DOHH2 (cell line): Measurements from ENCODE around the gene SWT1.

Experiments
- H3F3A ChIP-seq: fragments of 200-600 bp; sonication (generic), shearing (Covaris generic); 2 replicates; pipeline ENCODE4 v1.6.0; 2016; ENCODE audit warnings: antibody characterized with exemption, mild to moderate bottlenecking; ENCODE audit not compliant: control insufficient read depth, insufficient read depth
- H3K27ac ChIP-seq: fragments of 200-600 bp; sonication (generic); 2 replicates; pipeline ENCODE4 v1.5.1; 2014; ENCODE audit warnings: low read depth, mild to moderate bottlenecking, low read length, moderate library complexity
- H3K27me3 ChIP-seq: fragments of 200-600 bp; sonication (generic); 2 replicates; pipeline ENCODE4 v1.6.1; 2014; ENCODE audit warnings: mild to moderate bottlenecking, low read length, mixed read lengths; ENCODE audit not compliant: control insufficient read depth
- H3K36me3 ChIP-seq: fragments of 200-600 bp; sonication (generic); 2 replicates; pipeline ENCODE4 v1.6.1; 2014; ENCODE audit warnings: mild to moderate bottlenecking, low read length, moderate library complexity, mixed read lengths; ENCODE audit not compliant: control insufficient read depth
- H3K4me1 ChIP-seq: fragments of 200-600 bp; sonication (generic); 2 replicates; pipeline ENCODE4 v1.6.1; 2014; ENCODE audit warnings: mild to moderate bottlenecking, low read length, mixed read lengths; ENCODE audit not compliant: control insufficient read depth
- H3K4me2 ChIP-seq: fragments of 200-600 bp; sonication (generic); 2 replicates; pipeline ENCODE4 v1.6.0; 2014; ENCODE audit warnings: mild to moderate bottlenecking, low read length, moderate library complexity
- H3K4me3 ChIP-seq: fragments of 200-600 bp; sonication (generic); 2 replicates; pipeline ENCODE4 v1.5.1; 2014; ENCODE audit warnings: mild to moderate bottlenecking, low read length, mixed read lengths
- H3K79me2 ChIP-seq: fragments of 200-600 bp; sonication (generic); 2 replicates; pipeline ENCODE4 v1.6.1; 2014; ENCODE audit warnings: mild to moderate bottlenecking, low read length, mixed read lengths; ENCODE audit not compliant: control insufficient read depth
- H3K9me2 ChIP-seq: fragments of 200-600 bp; sonication (generic); replicated peaks from 2 replicates; pipeline ENCODE4 v1.6.1; 2014; ENCODE audit warnings: mild to moderate bottlenecking, low read length, mixed read lengths; ENCODE audit not compliant: control insufficient read depth
- H3K9me3 ChIP-seq: fragments of 200-600 bp; sonication (generic); 2 replicates; pipeline ENCODE4 v1.6.1; 2014; ENCODE audit warnings: antibody characterized with exemption, low read length, mixed read lengths; ENCODE audit not compliant: control insufficient read depth, insufficient read depth
- H4K20me1 ChIP-seq: fragments of 200-600 bp; sonication (generic); 2 replicates; pipeline ENCODE4 v1.6.0; 2014; ENCODE audit warnings: low read depth, mild to moderate bottlenecking, antibody characterized with exemption, low read length, moderate library complexity; ENCODE audit not compliant: control insufficient read depth, insufficient read depth
- EZH2phosphoT487 ChIP-seq: fragments of 200-600 bp; sonication (generic); IDR thresholded peaks from 2 replicates; pipeline ENCODE4 v1.6.1; 2017; ENCODE audit warnings: borderline replicate concordance, mild to moderate bottlenecking, antibody characterized with exemption, low read length, moderate library complexity, mixed read lengths
- TF ChIP-seq, protein P1 (sequence below): fragments of 200-600 bp; sonication (generic); IDR thresholded peaks from one replicate; pipeline ENCODE4 v1.5.1; 2014; ENCODE audit warnings: antibody characterized with exemption, mild to moderate bottlenecking, low read depth, low read length; ENCODE audit not compliant: poor library complexity, severe bottlenecking

SWT1 gene

DNA sequence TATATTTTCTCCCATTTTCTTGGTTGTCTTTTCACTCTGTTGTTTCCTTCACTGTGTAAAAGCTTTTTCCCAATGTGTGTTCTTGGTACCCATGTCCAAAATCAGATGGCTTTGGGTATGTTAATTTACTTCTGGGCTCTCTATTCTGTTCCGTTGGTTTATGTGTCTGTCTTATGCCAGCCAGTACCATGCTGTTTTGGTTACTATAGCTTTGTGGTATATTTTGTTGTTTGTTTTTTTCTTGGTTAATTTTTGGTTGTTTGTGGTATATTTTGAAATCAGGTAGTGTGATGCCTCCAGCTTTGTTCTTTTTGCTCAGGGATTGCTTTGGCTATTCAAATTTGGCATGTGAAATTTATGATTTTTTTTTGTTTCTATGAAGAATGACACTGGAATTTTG is 67.2 kb downstream of the SWT1 start:
- no peak overlapping the region for H3K27ac ChIP-seq
- no peak overlapping the region for H3K4me3 ChIP-seq
- H3K4me2 ChIP-seq, result no peak overlapping the region
- no peaks in the 10 kb centered on the region for H3K79me2 ChIP-seq
- H3K9me3 ChIP-seq, result no peaks in the 10 kb centered on the region
- TF ChIP-seq EZH2phosphoT487, result no peak
- TF ChIP-seq, protein P1, sequence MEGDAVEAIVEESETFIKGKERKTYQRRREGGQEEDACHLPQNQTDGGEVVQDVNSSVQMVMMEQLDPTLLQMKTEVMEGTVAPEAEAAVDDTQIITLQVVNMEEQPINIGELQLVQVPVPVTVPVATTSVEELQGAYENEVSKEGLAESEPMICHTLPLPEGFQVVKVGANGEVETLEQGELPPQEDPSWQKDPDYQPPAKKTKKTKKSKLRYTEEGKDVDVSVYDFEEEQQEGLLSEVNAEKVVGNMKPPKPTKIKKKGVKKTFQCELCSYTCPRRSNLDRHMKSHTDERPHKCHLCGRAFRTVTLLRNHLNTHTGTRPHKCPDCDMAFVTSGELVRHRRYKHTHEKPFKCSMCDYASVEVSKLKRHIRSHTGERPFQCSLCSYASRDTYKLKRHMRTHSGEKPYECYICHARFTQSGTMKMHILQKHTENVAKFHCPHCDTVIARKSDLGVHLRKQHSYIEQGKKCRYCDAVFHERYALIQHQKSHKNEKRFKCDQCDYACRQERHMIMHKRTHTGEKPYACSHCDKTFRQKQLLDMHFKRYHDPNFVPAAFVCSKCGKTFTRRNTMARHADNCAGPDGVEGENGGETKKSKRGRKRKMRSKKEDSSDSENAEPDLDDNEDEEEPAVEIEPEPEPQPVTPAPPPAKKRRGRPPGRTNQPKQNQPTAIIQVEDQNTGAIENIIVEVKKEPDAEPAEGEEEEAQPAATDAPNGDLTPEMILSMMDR, result no peak
- H3K27me3 ChIP-seq, result no peaks in the 10 kb centered on the region
- H3K4me1 ChIP-seq, result no peaks in the 10 kb centered on the region
- no peaks in the 10 kb centered on the region for H3K9me2 ChIP-seq
- H4K20me1 ChIP-seq, result no peaks in the 10 kb centered on the region
- no peaks in the 10 kb centered on the region for H3K36me3 ChIP-seq
- H3F3A ChIP-seq, result no peaks in the 10 kb centered on the region

DNA sequence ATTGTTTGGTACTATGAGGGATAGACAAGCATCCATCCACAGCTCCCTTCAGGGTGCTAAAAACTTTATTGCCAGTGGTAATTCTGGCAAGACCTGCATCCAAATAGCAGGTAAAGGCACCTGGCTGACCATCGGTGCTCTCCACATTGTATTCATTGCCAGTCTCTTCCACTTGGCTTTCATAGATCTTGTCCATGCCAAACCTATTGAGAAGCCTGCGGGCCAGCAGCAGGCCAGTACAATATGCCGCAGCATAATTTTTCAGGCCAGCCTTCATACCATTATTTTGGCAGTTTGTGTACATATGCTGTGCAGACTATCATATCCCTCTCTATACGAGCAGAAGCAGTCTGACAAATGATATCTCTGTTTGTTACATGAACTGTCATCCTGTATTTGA is 70.2 kb downstream of the SWT1 start:
- Histone ChIP-seq H3K27ac (no peak overlapping the region), H3K4me3 (no peak overlapping the region), H3K4me1 (no peaks in the 10 kb centered on the region), H4K20me1 (no peaks in the 10 kb centered on the region), H3K9me3 (no peaks in the 10 kb centered on the region), H3K9me2 (no peaks in the 10 kb centered on the region), H3K27me3 (no peaks in the 10 kb centered on the region), H3K4me2 (no peak overlapping the region), H3K36me3 (no peaks in the 10 kb centered on the region), H3F3A (no peaks in the 10 kb centered on the region), H3K79me2 (no peaks in the 10 kb centered on the region)
- TF ChIP-seq EZH2phosphoT487, result no peak
- TF ChIP-seq, protein P1, result no peak

DNA sequence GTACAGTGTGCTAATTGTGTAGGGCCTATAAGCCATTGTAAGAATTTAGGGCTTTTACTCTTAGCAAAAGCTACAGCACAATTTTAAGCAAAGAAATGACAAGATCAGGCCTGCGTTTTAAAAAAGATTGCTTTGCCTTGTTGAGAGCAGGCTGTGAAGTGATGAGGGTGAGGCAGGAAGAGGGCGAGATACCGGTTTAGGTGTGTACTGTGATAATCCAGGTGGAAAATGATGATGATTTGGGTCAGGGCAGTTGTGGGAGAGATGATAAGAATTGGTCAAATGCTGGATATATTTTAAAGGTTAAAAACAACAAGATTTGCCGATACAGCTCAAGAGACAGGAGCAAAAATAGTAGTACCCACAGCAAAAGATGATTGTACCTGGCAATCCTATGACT is 72.0 kb downstream of the SWT1 start:
- H3F3A ChIP-seq, result no peaks in the 10 kb centered on the region
- no peak for TF ChIP-seq EZH2phosphoT487
- TF ChIP-seq, protein P1, result no peak
- no peak overlapping the region for H3K4me3 ChIP-seq
- H3K79me2 ChIP-seq, result no peaks in the 10 kb centered on the region
- no peaks in the 10 kb centered on the region for H3K4me1 ChIP-seq
- no peaks in the 10 kb centered on the region for H3K27me3 ChIP-seq
- no peaks in the 10 kb centered on the region for H3K36me3 ChIP-seq
- H3K27ac ChIP-seq, result no peak overlapping the region
- no peak overlapping the region for H3K4me2 ChIP-seq
- H3K9me2 ChIP-seq, result no peaks in the 10 kb centered on the region
- no peaks in the 10 kb centered on the region for H4K20me1 ChIP-seq
- no peaks in the 10 kb centered on the region for H3K9me3 ChIP-seq

DNA sequence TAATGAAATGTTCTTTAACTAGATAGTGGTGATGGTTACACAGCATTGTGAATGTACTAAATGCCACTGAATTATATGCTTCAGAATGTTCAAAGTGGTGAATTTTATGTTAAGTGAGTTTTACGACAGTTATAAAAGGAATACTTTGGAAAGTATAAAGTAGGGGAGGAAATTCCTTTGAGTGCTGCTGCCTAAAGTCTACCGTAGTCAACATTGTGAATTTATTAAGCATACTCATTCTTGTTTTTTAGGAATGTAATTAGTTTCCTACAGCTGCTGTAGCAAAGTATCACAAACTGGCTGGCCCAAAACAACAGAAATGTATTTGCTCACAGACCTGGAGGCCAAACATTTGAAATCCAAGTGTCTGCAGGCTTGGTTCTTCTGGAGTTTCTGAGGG is 73.0 kb downstream of the SWT1 start:
- no peak overlapping the region for H3K4me3 ChIP-seq
- no peaks in the 10 kb centered on the region for H3K4me1 ChIP-seq
- H4K20me1 ChIP-seq, result no peaks in the 10 kb centered on the region
- no peak overlapping the region for H3K27ac ChIP-seq
- no peaks in the 10 kb centered on the region for H3K9me3 ChIP-seq
- no peak overlapping the region for H3K4me2 ChIP-seq
- H3K79me2 ChIP-seq, result no peaks in the 10 kb centered on the region
- TF ChIP-seq, protein P1, result no peak
- TF ChIP-seq EZH2phosphoT487, result no peak
- no peaks in the 10 kb centered on the region for H3F3A ChIP-seq
- H3K36me3 ChIP-seq, result no peaks in the 10 kb centered on the region
- no peaks in the 10 kb centered on the region for H3K9me2 ChIP-seq
- no peaks in the 10 kb centered on the region for H3K27me3 ChIP-seq
